Smooth muscle cell (in vitro differentiated cells): Measurements from ENCODE around the gene DCLK1. TPM values are rescaled to one million over a fixed set of nuclear protein-coding genes. Genes with fewer than 3 reads are reported as not detected.
A peak's percentile ranks its signal among the peaks of the same experiment; 100 is the strongest.

Experiments
- DNase-seq: peaks from one replicate; lab custom pipeline; 2025; ENCODE audit not compliant: unreplicated experiment; lab: John Stamatoyannopoulos, UW
- H2AFZ ChIP-seq: fragments of 200-600 bp; sonication (generic); 2 replicates; pipeline ENCODE4 v1.6.0; 2016; ENCODE audit warnings: antibody characterized with exemption, low read depth, mild to moderate bottlenecking
- H3F3A ChIP-seq: fragments of 200-600 bp; sonication (generic); 2 replicates; pipeline ENCODE4 v1.6.0; 2017; ENCODE audit warnings: antibody characterized with exemption, low read depth
- H3K27ac ChIP-seq: fragments of 200-600 bp; sonication (generic); 2 replicates; pipeline ENCODE4 v1.5.1; 2016; ENCODE audit warnings: low read depth, mild to moderate bottlenecking
- H3K27me3 ChIP-seq: fragments of 200-600 bp; sonication (generic); 2 replicates; pipeline ENCODE4 v1.6.1; 2016; ENCODE audit warnings: low read depth, mild to moderate bottlenecking
- H3K36me3 ChIP-seq: fragments of 200-600 bp; sonication (generic); 2 replicates; pipeline ENCODE4 v1.5.1; 2016; ENCODE audit warnings: low read depth
- H3K4me1 ChIP-seq: fragments of 200-600 bp; sonication (generic); 2 replicates; pipeline ENCODE4 v1.5.1; 2016; ENCODE audit warnings: low read depth
- H3K4me2 ChIP-seq: fragments of 200-600 bp; sonication (generic); 2 replicates; pipeline ENCODE4 v1.6.0; 2016; ENCODE audit warnings: mild to moderate bottlenecking
- H3K4me3 ChIP-seq: fragments of 200-600 bp; sonication (generic); 2 replicates; pipeline ENCODE4 v1.5.1; 2016; ENCODE audit warnings: mild to moderate bottlenecking
- H3K79me2 ChIP-seq: fragments of 200-600 bp; sonication (generic); 2 replicates; pipeline ENCODE4 v1.6.0; 2016; ENCODE audit warnings: low read depth, mild to moderate bottlenecking
- H3K9ac ChIP-seq: fragments of 200-600 bp; sonication (generic); 2 replicates; pipeline ENCODE4 v1.6.0; 2016; ENCODE audit warnings: low read depth
- H3K9me3 ChIP-seq: fragments of 200-600 bp; sonication (generic); replicated peaks from 2 replicates; pipeline ENCODE4 v1.5.1; 2016; ENCODE audit warnings: low read depth
- H4K20me1 ChIP-seq: fragments of 200-600 bp; sonication (generic); 2 replicates; pipeline ENCODE4 v1.6.0; 2016; ENCODE audit warnings: low read depth
- WGBS: methylation state at CpG from one replicate; pipeline ENCODE4 v1.1.7; 2016; ENCODE audit warnings: low lambda C conversion rate; 5-methylcytosine and 5-hydroxymethylcytosine counted together
- polyA plus RNA-seq: library from polyadenylated mRNA; unstranded; fragments of >200 nt; fragmentation: Nextera tagmentation; extraction: Ambion mirVana; gene quantifications from 2 replicates; pipeline ENCODE4 v1.2.1, GENCODE V29; 2016
- total RNA-seq: library from RNA; depleted of rRNA; stranded (reverse); fragments of >200 nt; gene quantifications from 2 replicates; pipeline ENCODE4 v1.2.3, GENCODE V29; 2014
- TF ChIP-seq, protein P1 (sequence below): fragments of 200-600 bp; sonication (generic); IDR thresholded peaks from 2 replicates; pipeline ENCODE4 v1.5.1; 2017; ENCODE audit warnings: borderline replicate concordance, mild to moderate bottlenecking, antibody characterized with exemption; ENCODE audit not compliant: insufficient read depth, poor library complexity, severe bottlenecking

The DCLK1 gene
- total and polyA plus RNA-seq, 2 experiments from 2014 or later, result 0.72 TPM; not detected in 1

DNA sequence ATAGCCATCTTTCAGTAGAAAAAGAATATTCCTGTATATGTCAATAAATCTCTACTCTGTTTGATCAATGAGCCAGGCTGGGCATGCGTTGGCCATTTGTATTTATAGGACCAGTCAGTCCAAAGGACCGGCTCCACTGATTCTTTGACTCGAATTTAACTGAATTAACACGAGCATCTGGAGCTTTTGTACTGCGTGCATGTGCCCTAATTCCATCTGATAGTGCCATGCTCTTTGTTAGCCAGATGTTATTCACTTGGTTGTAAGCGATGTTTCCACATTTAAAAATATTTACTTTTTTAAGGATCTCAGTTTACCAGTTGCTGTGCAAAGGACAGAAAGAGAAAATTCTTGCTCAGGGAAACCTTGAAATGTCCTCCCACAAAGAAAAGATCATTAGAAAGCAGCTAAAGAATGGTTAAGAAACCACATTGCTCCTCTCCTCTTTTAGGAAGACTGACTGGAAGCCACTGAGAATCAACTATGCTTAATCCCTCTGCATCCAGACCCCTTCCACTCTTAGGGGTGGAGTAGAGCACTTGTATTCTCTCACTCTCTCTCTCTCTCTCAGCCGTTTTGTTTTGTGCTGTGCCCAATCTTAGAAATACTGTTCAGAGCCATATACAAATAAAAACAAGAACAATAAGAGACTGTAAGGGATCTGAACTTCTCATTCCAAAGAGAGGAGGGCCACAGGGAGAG is 165.8 kb downstream of the DCLK1 start:
- no peak overlapping the region for H3K9ac ChIP-seq
- 76% methylated on average over 7 of the region's 7 CpGs for WGBS
- H3K4me3 ChIP-seq, result no peak overlapping the region
- H3K4me1 ChIP-seq, result no peaks in the 10 kb centered on the region
- H3K27me3 ChIP-seq, result no peaks in the 10 kb centered on the region
- H4K20me1 ChIP-seq, result no peaks in the 10 kb centered on the region
- no peak for DNase-seq
- no peaks in the 10 kb centered on the region for H3K79me2 ChIP-seq
- peak overlapping the region; percentile 29 for H3K4me2 ChIP-seq
- H2AFZ ChIP-seq, result peak overlapping the region; percentile 34
- H3K9me3 ChIP-seq, result peaks cover 7% of the 10 kb centered on the region
- no peaks in the 10 kb centered on the region for H3F3A ChIP-seq
- TF ChIP-seq, protein P1, sequence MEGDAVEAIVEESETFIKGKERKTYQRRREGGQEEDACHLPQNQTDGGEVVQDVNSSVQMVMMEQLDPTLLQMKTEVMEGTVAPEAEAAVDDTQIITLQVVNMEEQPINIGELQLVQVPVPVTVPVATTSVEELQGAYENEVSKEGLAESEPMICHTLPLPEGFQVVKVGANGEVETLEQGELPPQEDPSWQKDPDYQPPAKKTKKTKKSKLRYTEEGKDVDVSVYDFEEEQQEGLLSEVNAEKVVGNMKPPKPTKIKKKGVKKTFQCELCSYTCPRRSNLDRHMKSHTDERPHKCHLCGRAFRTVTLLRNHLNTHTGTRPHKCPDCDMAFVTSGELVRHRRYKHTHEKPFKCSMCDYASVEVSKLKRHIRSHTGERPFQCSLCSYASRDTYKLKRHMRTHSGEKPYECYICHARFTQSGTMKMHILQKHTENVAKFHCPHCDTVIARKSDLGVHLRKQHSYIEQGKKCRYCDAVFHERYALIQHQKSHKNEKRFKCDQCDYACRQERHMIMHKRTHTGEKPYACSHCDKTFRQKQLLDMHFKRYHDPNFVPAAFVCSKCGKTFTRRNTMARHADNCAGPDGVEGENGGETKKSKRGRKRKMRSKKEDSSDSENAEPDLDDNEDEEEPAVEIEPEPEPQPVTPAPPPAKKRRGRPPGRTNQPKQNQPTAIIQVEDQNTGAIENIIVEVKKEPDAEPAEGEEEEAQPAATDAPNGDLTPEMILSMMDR, result no peak
- H3K36me3 ChIP-seq, result no peaks in the 10 kb centered on the region
- peak overlapping the region; percentile 22 for H3K27ac ChIP-seq

DNA sequence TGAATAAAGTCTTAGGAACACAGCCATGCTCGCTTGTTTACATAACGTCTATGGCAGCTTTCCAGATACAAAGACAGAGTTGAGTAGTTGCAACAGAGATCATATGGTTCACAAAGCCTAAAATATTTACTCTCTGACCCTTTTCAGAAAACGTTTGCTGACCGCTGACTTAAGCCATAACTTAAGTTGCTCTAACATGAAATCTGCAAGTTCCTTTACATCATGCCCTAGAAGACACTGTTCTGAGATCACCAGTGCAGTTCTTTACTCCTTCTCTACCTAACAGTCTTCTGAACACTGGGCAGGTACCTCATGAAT is 166.4 kb downstream of the DCLK1 start:
- Histone ChIP-seq H3K27me3 (no peaks in the 10 kb centered on the region), H3K36me3 (no peaks in the 10 kb centered on the region), H3F3A (no peaks in the 10 kb centered on the region), H3K79me2 (no peaks in the 10 kb centered on the region), H3K4me3 (no peak overlapping the region), H3K9ac (no peak overlapping the region), H3K9me3 (peaks cover 4% of the 10 kb centered on the region), H3K4me1 (no peaks in the 10 kb centered on the region), H2AFZ (peak overlapping the region; percentile 34), H3K27ac (peak overlapping the region; percentile 3), H4K20me1 (no peaks in the 10 kb centered on the region), H3K4me2 (peak overlapping the region; percentile 29)
- no peak for DNase-seq
- 32% methylated on average over 4 of the region's 4 CpGs for WGBS
- TF ChIP-seq, protein P1, result no peak

DNA sequence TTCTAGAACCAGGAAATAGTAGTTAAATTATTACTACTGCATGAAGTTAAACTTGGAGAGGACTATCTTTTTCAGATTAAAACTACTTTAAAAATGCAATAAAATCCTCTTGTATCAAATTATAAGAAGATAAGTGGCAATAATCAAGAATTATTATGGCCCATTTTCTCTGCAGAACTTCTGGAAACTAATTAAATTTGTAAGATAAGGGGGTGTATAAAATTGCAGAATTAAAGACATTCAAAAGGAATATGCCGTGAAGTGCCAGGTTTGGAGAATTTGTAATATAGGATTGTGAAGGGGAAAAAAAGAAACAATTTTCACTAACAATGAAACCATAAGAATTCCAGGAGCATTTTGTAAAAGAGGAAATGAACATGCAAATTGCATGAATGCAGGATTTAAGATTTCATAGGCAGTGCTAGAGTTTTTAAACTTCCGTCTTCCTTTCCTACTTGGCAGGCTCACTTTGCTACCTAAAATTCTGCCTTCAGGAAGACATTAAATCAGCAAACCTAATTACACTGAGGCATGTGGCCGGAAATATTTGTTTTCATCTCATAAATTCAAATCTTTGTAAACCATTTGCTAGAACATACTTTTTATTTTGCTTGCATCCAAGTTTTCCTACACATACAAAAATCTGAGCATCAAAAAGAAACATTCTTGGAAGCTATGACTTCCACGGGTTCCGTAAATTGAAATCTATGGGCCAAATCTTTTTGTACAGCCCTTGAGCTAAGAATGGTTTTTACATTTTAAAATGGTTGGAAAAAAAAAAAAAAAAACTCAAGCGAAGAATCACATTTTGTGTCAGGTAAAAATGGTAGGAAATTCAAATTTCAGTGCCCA is 166.9 kb downstream of the DCLK1 start:
- no peaks in the 10 kb centered on the region for H4K20me1 ChIP-seq
- no peak for DNase-seq
- no peaks in the 10 kb centered on the region for H3K79me2 ChIP-seq
- H3K9me3 ChIP-seq, result no peaks in the 10 kb centered on the region
- H3K4me3 ChIP-seq, result no peak overlapping the region
- no peaks in the 10 kb centered on the region for H3F3A ChIP-seq
- no peak overlapping the region for H2AFZ ChIP-seq
- no peak overlapping the region for H3K9ac ChIP-seq
- TF ChIP-seq, protein P1, result no peak
- H3K27me3 ChIP-seq, result no peaks in the 10 kb centered on the region
- no peaks in the 10 kb centered on the region for H3K36me3 ChIP-seq
- H3K27ac ChIP-seq, result no peak overlapping the region
- H3K4me1 ChIP-seq, result no peaks in the 10 kb centered on the region
- no peak overlapping the region for H3K4me2 ChIP-seq
- 94% methylated on average over 6 of the region's 6 CpGs for WGBS
